Endothelial cell of coronary artery (primary cell): ENCODE results near the gene NOP10. TPM values are rescaled to one million over a fixed set of nuclear protein-coding genes. Genes with fewer than 3 reads are reported as not detected.

Experiments
- total RNA-seq: library from RNA; depleted of rRNA; stranded (reverse); fragments of >200 nt; gene quantifications from 2 replicates; pipeline ENCODE4 v1.2.3, GENCODE V29; 2014

Gene NOP10
- total RNA-seq: 154 and 219 TPM in 2 replicates

DNA sequence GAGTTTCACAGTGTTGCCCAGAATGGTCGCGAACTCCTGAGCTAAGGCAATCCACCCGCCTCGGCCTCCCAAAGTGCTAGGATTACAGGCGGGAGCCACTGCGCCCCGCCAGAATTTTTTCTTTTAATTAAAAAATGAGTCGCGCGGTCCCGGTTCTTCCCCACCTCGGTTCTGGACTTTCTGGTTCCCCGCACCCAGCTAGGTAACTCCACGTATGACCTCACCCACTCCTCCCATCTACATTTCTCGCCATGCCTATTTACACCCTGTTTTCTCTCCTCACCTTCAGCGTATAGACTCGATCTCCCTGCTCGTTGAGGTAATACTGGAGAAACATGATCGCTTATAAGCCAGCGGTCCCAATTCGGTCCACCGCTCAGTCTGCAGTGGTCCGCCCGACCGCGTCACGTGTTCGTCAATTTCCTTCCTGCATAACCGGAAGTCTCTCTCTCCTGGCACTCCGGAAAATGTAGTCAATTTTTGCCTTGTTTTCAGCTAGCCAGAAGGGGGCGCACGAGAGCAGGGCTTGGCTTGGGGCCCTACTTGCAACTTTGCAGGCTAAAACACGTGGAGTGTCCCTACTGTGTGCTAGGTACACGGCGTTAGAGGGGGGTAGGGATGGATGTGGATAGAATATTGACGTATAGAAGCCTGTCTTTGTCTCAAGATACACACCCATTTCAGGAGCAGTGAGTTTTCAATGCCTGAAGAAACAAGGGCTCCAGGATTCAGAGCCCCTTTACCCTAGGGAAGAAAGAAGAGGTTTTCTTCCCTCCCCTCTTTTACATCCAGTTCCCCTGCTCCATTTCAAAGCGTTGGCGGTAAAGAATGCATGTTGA is at the start of gene NOP10, which contains the start of gene NUTM1:
Gene NOP10 (minus strand): TSS at position 400 of the 839 bp plus-strand sequence. CDS start 63 bp downstream, at position 337.
Gene NUTM1 (plus strand): TSS at position 579 of the 839 bp plus-strand sequence. CDS start 382 bp downstream, outside the sequence.

GRCh38 chr15:34367101-34368081 is 24.5 kb upstream of the NOP10 start, which contains the start of gene LPCAT4:
LPCAT4 (minus strand) TSS chr15:34367196; CDS start chr15:34367100, 96 bp downstream.

GRCh38 chr15:34337557-34338306 is 5.2 kb downstream of the NOP10 start, which contains the start of gene SLC12A6:
SLC12A6 (minus strand) TSS chr15:34337781; CDS start chr15:34336680, 1,101 bp downstream.

Other genes starting within 250 kb of the NOP10 start
- 30.2 and 38.0 TPM in 2 replicates for gene EMC7, start 241.3 kb downstream of the NOP10 start, total RNA-seq
- 0.90 and 2.0 TPM in 2 replicates for gene PGBD4, start 241.1 kb downstream of the NOP10 start, total RNA-seq
- 42.8 and 57.6 TPM in 2 replicates for gene KATNBL1, start 133.0 kb downstream of the NOP10 start, total RNA-seq
- gene EMC4, start 118.1 kb downstream of the NOP10 start, total RNA-seq: 173 TPM in 2 replicates
- 13.1 and 22.9 TPM in 2 replicates for gene SLC12A6, start 5.4 kb downstream of the NOP10 start, total RNA-seq
- not detected in 2 replicates for gene NUTM1, start 179 bp upstream of the NOP10 start, total RNA-seq
- 7.1 and 15.5 TPM in 2 replicates for gene LPCAT4, start 24.1 kb upstream of the NOP10 start, total RNA-seq
- 8.3 and 33.3 TPM in 2 replicates for gene GOLGA8A, start 94.7 kb upstream of the NOP10 start, total RNA-seq
- gene GOLGA8B, start 240.5 kb upstream of the NOP10 start, total RNA-seq: 10.7 and 26.5 TPM in 2 replicates